ENCODE measurements around the gene CCBE1. TPM values are rescaled to one million over a fixed set of nuclear protein-coding genes. Genes with fewer than 3 reads are reported as not detected.

CCBE1 gene
- total and polyA plus RNA-seq, 5 experiments from 2014 or later, result 0.36 TPM; not detected in 4

- Mint-ChIP-seq H3K27me3 (peaks cover 0 to 24% (median 4%) of the 10 kb centered on the region in 5 donors), H3K4me1 (no peaks in the 10 kb centered on the region), H3K27ac (peak overlapping the region in 1 of 10 donors; percentile 50), H3K4me3 (no peak overlapping the region), H3K9me3 (no peaks in the 10 kb centered on the region), H3K36me3 (no peaks in the 10 kb centered on the region)
- DNase-seq, result no peak
- POLR2A ChIA-PET, result no interaction called here
- no peak for ATAC-seq
Measured at GRCh38 chr18:59448546-59448945, 248.7 kb downstream of the CCBE1 start.

GRCh38 chr18:59446012-59446411, 251.2 kb downstream of the CCBE1 start:
- Mint-ChIP-seq H3K9me3 (peaks cover 0 to 5% (median 0%) of the 10 kb centered on the region in 9 donors), H3K27ac (no peak overlapping the region), H3K36me3 (no peaks in the 10 kb centered on the region), H3K27me3 (peaks cover 0 to 24% (median 2%) of the 10 kb centered on the region in 5 donors), H3K4me3 (no peak overlapping the region), H3K4me1 (no peaks in the 10 kb centered on the region)
- DNase-seq, result no peak
- POLR2A ChIA-PET, result no interaction called here
- no peak for ATAC-seq

- Mint-ChIP-seq H3K27me3 (peaks cover 5 to 18% (median 14%) of the 10 kb centered on the region in 5 donors), H3K27ac (peak overlapping the region in 1 of 10 donors; percentile 54), H3K4me1 (peaks cover 0 to 1% (median 0%) of the 10 kb centered on the region in 4 donors), H3K36me3 (no peaks in the 10 kb centered on the region), H3K9me3 (peaks cover 0 to 5% (median 0%) of the 10 kb centered on the region in 9 donors), H3K4me3 (no peak overlapping the region)
- DNase-seq, result no peak
- no peak for ATAC-seq
- POLR2A ChIA-PET, result no interaction called here
Measured at GRCh38 chr18:59437851-59438569, 259.2 kb downstream of the CCBE1 start.

GRCh38 chr18:59432803-59433597, 264.2 kb downstream of the CCBE1 start:
- Mint-ChIP-seq H3K9me3 (no peaks in the 10 kb centered on the region), H3K4me3 (no peak overlapping the region), H3K27ac (no peak overlapping the region), H3K4me1 (peaks cover 0 to 1% (median 0%) of the 10 kb centered on the region in 4 donors), H3K36me3 (no peaks in the 10 kb centered on the region), H3K27me3 (peaks cover 9 to 18% (median 13%) of the 10 kb centered on the region in 5 donors)
- ATAC-seq (no peak), DNase-seq (no peak)
- POLR2A ChIA-PET, result no interaction called here

- DNase-seq (no peak), ATAC-seq (no peak)
- Mint-ChIP-seq H3K9me3 (no peaks in the 10 kb centered on the region), H3K36me3 (no peaks in the 10 kb centered on the region), H3K4me1 (peaks cover 0 to 1% (median 0%) of the 10 kb centered on the region in 4 donors), H3K27me3 (peaks cover 7 to 18% (median 13%) of the 10 kb centered on the region in 5 donors), H3K27ac (no peak overlapping the region), H3K4me3 (no peak overlapping the region)
- POLR2A ChIA-PET, result no interaction called here
Measured at GRCh38 chr18:59431131-59431530, 266.1 kb downstream of the CCBE1 start.

- POLR2A ChIA-PET, result no interaction called here
- no peak overlapping the region for H3K4me3 Mint-ChIP-seq
- H3K27ac Mint-ChIP-seq, result no peak overlapping the region
- H3K9me3 Mint-ChIP-seq, result no peaks in the 10 kb centered on the region
- H3K4me1 Mint-ChIP-seq, result peaks cover 0 to 1% (median 0%) of the 10 kb centered on the region in 4 donors
- DNase-seq (no peak), ATAC-seq (no peak)
- H3K27me3 Mint-ChIP-seq, result peaks cover 0 to 17% (median 9%) of the 10 kb centered on the region in 5 donors
- no peaks in the 10 kb centered on the region for H3K36me3 Mint-ChIP-seq
Measured at GRCh38 chr18:59429608-59430007, 267.6 kb downstream of the CCBE1 start.

GRCh38 chr18:59428018-59428417, 269.2 kb downstream of the CCBE1 start:
- no peak for ATAC-seq
- Mint-ChIP-seq H3K27me3 (peaks cover 0 to 12% (median 4%) of the 10 kb centered on the region in 5 donors), H3K9me3 (no peaks in the 10 kb centered on the region), H3K36me3 (no peaks in the 10 kb centered on the region), H3K4me1 (no peaks in the 10 kb centered on the region), H3K27ac (no peak overlapping the region), H3K4me3 (no peak overlapping the region)
- DNase-seq, result no peak
- POLR2A ChIA-PET, result no interaction called here

- H3K4me3 Mint-ChIP-seq, result no peak overlapping the region
- no peaks in the 10 kb centered on the region for H3K9me3 Mint-ChIP-seq
- H3K27me3 Mint-ChIP-seq, result peaks cover 0 to 12% (median 8%) of the 10 kb centered on the region in 5 donors
- ATAC-seq, result no peak
- H3K4me1 Mint-ChIP-seq, result no peaks in the 10 kb centered on the region
- DNase-seq, result no peak
- POLR2A ChIA-PET, result no interaction called here
- no peak overlapping the region for H3K27ac Mint-ChIP-seq
- H3K36me3 Mint-ChIP-seq, result no peaks in the 10 kb centered on the region
Measured at GRCh38 chr18:59426855-59427254, 270.4 kb downstream of the CCBE1 start.

- H3K9me3 Mint-ChIP-seq, result peaks cover 0 to 4% (median 0%) of the 10 kb centered on the region in 9 donors
- peaks cover 12 to 42% (median 12%) of the 10 kb centered on the region in 5 donors for H3K27me3 Mint-ChIP-seq
- H3K36me3 Mint-ChIP-seq, result no peaks in the 10 kb centered on the region
- H3K27ac Mint-ChIP-seq, result no peak overlapping the region
- no peak overlapping the region for H3K4me3 Mint-ChIP-seq
- POLR2A ChIA-PET, result no interaction called here
- no peak for ATAC-seq
- no peaks in the 10 kb centered on the region for H3K4me1 Mint-ChIP-seq
- DNase-seq, result no peak
Measured at GRCh38 chr18:59423259-59423658, 274.0 kb downstream of the CCBE1 start.

GRCh38 chr18:59420244-59420643, 277.0 kb downstream of the CCBE1 start:
- Mint-ChIP-seq H3K27me3 (peaks cover 15 to 62% (median 19%) of the 10 kb centered on the region in 5 donors), H3K36me3 (no peaks in the 10 kb centered on the region), H3K9me3 (peaks cover 0 to 4% (median 0%) of the 10 kb centered on the region in 9 donors), H3K27ac (no peak overlapping the region), H3K4me1 (no peaks in the 10 kb centered on the region), H3K4me3 (no peak overlapping the region)
- no peak for DNase-seq
- POLR2A ChIA-PET, result no interaction called here
- ATAC-seq, result no peak

GRCh38 chr18:59419386-59419785, 277.8 kb downstream of the CCBE1 start:
- Mint-ChIP-seq H3K36me3 (no peaks in the 10 kb centered on the region), H3K4me1 (no peaks in the 10 kb centered on the region), H3K27ac (no peak overlapping the region), H3K9me3 (peaks cover 0 to 4% (median 0%) of the 10 kb centered on the region in 9 donors), H3K27me3 (peaks cover 16 to 71% (median 21%) of the 10 kb centered on the region in 5 donors), H3K4me3 (no peak overlapping the region)
- ATAC-seq, result no peak
- no peak for DNase-seq
- POLR2A ChIA-PET, result no interaction called here

- H3K27me3 Mint-ChIP-seq, result peaks cover 19 to 88% (median 39%) of the 10 kb centered on the region in 5 donors
- no peak for DNase-seq
- no peak for ATAC-seq
- H3K36me3 Mint-ChIP-seq, result no peaks in the 10 kb centered on the region
- H3K27ac Mint-ChIP-seq, result no peak overlapping the region
- POLR2A ChIA-PET, result no interaction called here
- peaks cover 0 to 4% (median 0%) of the 10 kb centered on the region in 9 donors for H3K9me3 Mint-ChIP-seq
- H3K4me1 Mint-ChIP-seq, result peaks cover 0 to 3% (median 0%) of the 10 kb centered on the region in 4 donors
- H3K4me3 Mint-ChIP-seq, result no peak overlapping the region
Measured at GRCh38 chr18:59416818-59417217, 280.4 kb downstream of the CCBE1 start.

- DNase-seq, result no peak
- Mint-ChIP-seq H3K4me3 (no peak overlapping the region), H3K9me3 (peaks cover 0 to 5% (median 0%) of the 10 kb centered on the region in 9 donors), H3K4me1 (peaks cover 0 to 3% (median 0%) of the 10 kb centered on the region in 4 donors), H3K27me3 (peaks cover 14 to 68% (median 41%) of the 10 kb centered on the region in 5 donors), H3K27ac (no peak overlapping the region), H3K36me3 (no peaks in the 10 kb centered on the region)
- POLR2A ChIA-PET, result no interaction called here
- ATAC-seq, result no peak
Measured at GRCh38 chr18:59414111-59414653, 283.0 kb downstream of the CCBE1 start.

All from naive thymus-derived CD8-positive, alpha-beta T cell (primary cell).